ENCODE measurements around the gene MEAK7.

The MEAK7 gene

GRCh38 chr16:84486551-84487235, 17.8 kb downstream of the MEAK7 start:
- DNase-seq (ENCODE audit: low read depth) = no peak

- no peak for DNase-seq (ENCODE audit: low read depth)
Observed at GRCh38 chr16:84486126-84486525, 18.3 kb downstream of the MEAK7 start.

GRCh38 chr16:84485255-84486010, 19.0 kb downstream of the MEAK7 start:
- DNase-seq (ENCODE audit: low read depth) = no peak

- DNase-seq (ENCODE audit: low read depth) = peak; percentile 38
Observed at GRCh38 chr16:84484579-84485254, 19.7 kb downstream of the MEAK7 start.

GRCh38 chr16:84483882-84484565, 20.4 kb downstream of the MEAK7 start:
- no peak for DNase-seq (ENCODE audit: low read depth)

GRCh38 chr16:84482951-84483881, 21.2 kb downstream of the MEAK7 start:
- no peak for DNase-seq (ENCODE audit: low read depth)

GRCh38 chr16:84482001-84482891, 22.2 kb downstream of the MEAK7 start:
- no peak for DNase-seq (ENCODE audit: low read depth)

GRCh38 chr16:84481051-84481735, 23.3 kb downstream of the MEAK7 start:
- no peak for DNase-seq (ENCODE audit: low read depth)

GRCh38 chr16:84479716-84480450, 24.6 kb downstream of the MEAK7 start:
- no peak for DNase-seq (ENCODE audit: low read depth)

GRCh38 chr16:84478172-84478947, 26.1 kb downstream of the MEAK7 start:
- peak; percentile 73 for DNase-seq (ENCODE audit: low read depth)

GRCh38 chr16:84477661-84478060, 26.8 kb downstream of the MEAK7 start:
- no peak for DNase-seq (ENCODE audit: low read depth)

GRCh38 chr16:84476401-84476800, 28.1 kb downstream of the MEAK7 start:
- no peak for DNase-seq (ENCODE audit: low read depth)

GRCh38 chr16:84475643-84476240, 28.7 kb downstream of the MEAK7 start:
- no peak for DNase-seq (ENCODE audit: low read depth)

- no peak for DNase-seq (ENCODE audit: low read depth)
Observed at GRCh38 chr16:84471966-84472365, 32.5 kb downstream of the MEAK7 start.

GRCh38 chr16:84471316-84471715, 33.1 kb downstream of the MEAK7 start:
- no peak for DNase-seq (ENCODE audit: low read depth)

- DNase-seq (ENCODE audit: low read depth) = no peak
Observed at GRCh38 chr16:84467709-84468108, 36.8 kb downstream of the MEAK7 start.

GRCh38 chr16:84467256-84467655, 37.2 kb downstream of the MEAK7 start:
- DNase-seq (ENCODE audit: low read depth) = no peak

GRCh38 chr16:84466692-84467091, 37.8 kb downstream of the MEAK7 start:
- no peak for DNase-seq (ENCODE audit: low read depth)

Data from stromal cell of bone marrow (primary cell).